Thoracic aorta (tissue), 2 donors: ENCODE measurements around the gene SSC4D. TPM values are rescaled to one million over a fixed set of nuclear protein-coding genes. Genes with fewer than 3 reads are reported as not detected.
A peak's percentile ranks its signal among the peaks of the same experiment; 100 is the strongest.
"Not testable (repeated sequence)": the region's sequence is repeated elsewhere in the genome, so short reads cannot be mapped to it uniquely, and the experiment has no call there.

Source experiments
- ATAC-seq: fragments of 150-250 bp; one replicate; pipeline ENCODE4 v1.8.0; 2017; ENCODE audit warnings: low read depth; ENCODE audit not compliant: insufficient number of reproducible peaks, low FRiP score
- DNase-seq: peaks from one replicate; pipeline ENCODE4 v3.0.0-alpha.2; 2020; ENCODE audit warnings: low spot score
- H3K27ac ChIP-seq, 2 donors: fragments of 200-600 bp; sonication (generic); 1 replicate in 1 of 2; 2 replicates in 1 of 2; pipeline ENCODE4 v1.5.1; 2016; ENCODE audit warnings: mild to moderate bottlenecking in 2 of 2, moderate library complexity in 2 of 2
- H3K27me3 ChIP-seq: fragments of 200-600 bp; sonication (generic); replicated peaks from 2 replicates; pipeline ENCODE4 v1.6.0; 2016; ENCODE audit warnings: mild to moderate bottlenecking; ENCODE audit not compliant: insufficient read depth
- H3K36me3 ChIP-seq: fragments of 200-600 bp; sonication (generic); one replicate; pipeline ENCODE4 v1.5.1; 2016
- H3K4me1 ChIP-seq, 2 donors: fragments of 200-600 bp; sonication (generic); 1 replicate in 1 of 2; 2 replicates in 1 of 2; pipeline versions ENCODE4 v1.5.1 to v1.6.0; 2016; ENCODE audit warnings: low read depth in 2 of 2, mild to moderate bottlenecking in 1 of 2; ENCODE audit not compliant: control insufficient read depth in 1 of 2
- H3K4me3 ChIP-seq: fragments of 200-600 bp; sonication (generic); 2 replicates; pipeline ENCODE4 v1.5.1; 2016; ENCODE audit warnings: mild to moderate bottlenecking
- H3K9me3 ChIP-seq: fragments of 200-600 bp; sonication (generic); 2 replicates; pipeline ENCODE4 v1.5.1; 2016
- total RNA-seq, 2 donors: library from RNA; depleted of rRNA; stranded (reverse); fragments of >200 nt; gene quantifications; one replicate each; pipeline versions ENCODE4 v1.1.0 to v1.2.3, GENCODE V29; 2016
- TF ChIP-seq, protein P1 (sequence below): fragments of 200-600 bp; sonication (generic); IDR thresholded peaks from one replicate; pipeline ENCODE4 v1.5.1; 2019; ENCODE audit warnings: antibody characterized with exemption

SSC4D gene
- total RNA-seq, 2 donors from 2014 or later = 1.5 to 3.2 TPM

DNA sequence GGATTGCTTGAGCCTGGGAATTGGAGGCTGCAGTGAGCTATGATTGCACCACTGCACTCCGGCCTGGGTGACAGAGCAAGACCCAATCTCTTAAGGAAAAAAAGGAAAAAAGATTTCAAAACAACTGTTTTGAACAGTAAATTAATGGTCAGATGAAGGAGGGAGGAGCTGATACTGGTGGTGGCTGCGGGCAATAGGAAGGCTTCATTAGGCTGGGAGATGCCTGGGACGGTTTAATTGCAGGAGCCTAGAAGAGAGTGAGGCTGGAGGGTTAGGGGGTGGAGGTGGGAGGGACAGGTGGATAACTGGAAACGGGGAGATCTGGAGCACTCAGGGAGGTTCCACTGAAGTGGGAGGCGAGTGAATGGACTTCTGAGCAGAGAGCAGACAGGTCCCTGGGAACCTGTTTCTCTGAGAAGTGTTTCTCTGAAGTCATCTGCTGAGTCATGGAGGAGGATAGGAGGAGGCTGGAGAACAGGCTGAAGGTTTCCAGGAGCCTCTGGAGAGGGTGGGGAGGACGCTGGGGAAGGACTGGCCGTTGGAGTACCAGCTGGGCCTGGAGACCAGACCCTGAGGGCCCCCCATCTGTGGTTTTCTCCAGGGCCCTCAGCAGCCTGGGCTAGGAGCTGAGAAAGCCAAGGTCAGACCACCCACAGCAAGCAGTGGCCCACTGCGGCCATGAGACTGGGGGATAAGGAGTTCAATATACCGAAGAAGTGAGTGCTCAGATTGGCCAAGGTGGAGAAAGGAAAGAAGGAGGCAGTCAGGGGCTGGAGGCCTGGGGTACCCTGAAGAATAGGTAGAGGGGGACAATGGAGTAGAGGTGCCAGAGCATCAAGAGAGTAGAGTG is 36.3 kb downstream of the SSC4D start:
- no peak for ATAC-seq
- H3K4me3 ChIP-seq = no peak overlapping the region
- no peaks in the 10 kb centered on the region for H3K9me3 ChIP-seq
- H3K4me1 ChIP-seq = peaks cover 0 to 23% of the 10 kb centered on the region in 2 donors
- no peak overlapping the region for H3K27ac ChIP-seq
- TF ChIP-seq, protein P1, sequence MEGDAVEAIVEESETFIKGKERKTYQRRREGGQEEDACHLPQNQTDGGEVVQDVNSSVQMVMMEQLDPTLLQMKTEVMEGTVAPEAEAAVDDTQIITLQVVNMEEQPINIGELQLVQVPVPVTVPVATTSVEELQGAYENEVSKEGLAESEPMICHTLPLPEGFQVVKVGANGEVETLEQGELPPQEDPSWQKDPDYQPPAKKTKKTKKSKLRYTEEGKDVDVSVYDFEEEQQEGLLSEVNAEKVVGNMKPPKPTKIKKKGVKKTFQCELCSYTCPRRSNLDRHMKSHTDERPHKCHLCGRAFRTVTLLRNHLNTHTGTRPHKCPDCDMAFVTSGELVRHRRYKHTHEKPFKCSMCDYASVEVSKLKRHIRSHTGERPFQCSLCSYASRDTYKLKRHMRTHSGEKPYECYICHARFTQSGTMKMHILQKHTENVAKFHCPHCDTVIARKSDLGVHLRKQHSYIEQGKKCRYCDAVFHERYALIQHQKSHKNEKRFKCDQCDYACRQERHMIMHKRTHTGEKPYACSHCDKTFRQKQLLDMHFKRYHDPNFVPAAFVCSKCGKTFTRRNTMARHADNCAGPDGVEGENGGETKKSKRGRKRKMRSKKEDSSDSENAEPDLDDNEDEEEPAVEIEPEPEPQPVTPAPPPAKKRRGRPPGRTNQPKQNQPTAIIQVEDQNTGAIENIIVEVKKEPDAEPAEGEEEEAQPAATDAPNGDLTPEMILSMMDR = no peak
- H3K36me3 ChIP-seq = no peaks in the 10 kb centered on the region
- no peaks in the 10 kb centered on the region for H3K27me3 ChIP-seq
- no peak for DNase-seq

DNA sequence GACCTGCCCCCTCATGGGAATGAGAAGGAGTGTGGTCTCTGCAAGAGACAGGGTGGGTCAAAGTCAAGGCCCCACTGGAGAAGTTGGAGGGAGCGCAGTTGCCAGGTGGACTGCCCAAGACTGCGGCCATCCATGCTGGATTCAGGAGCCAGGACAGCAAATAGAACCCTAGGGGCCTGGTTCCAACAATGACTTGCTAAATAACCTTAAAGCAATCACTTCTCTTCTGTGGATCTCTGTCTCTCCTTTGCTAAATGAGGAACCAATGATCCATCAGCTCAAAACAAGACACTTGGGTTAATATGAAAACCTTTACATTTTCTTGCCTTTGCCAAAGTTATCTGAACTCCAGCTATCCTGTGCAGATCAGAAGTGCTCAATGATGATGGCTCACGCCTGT is 38.1 kb downstream of the SSC4D start:
- peaks cover 0 to 10% of the 10 kb centered on the region in 2 donors for H3K4me1 ChIP-seq
- no peak overlapping the region for H3K27ac ChIP-seq
- no peaks in the 10 kb centered on the region for H3K27me3 ChIP-seq
- no peak for ATAC-seq
- no peak for DNase-seq
- H3K9me3 ChIP-seq = no peaks in the 10 kb centered on the region
- H3K4me3 ChIP-seq = no peak overlapping the region
- H3K36me3 ChIP-seq = no peaks in the 10 kb centered on the region
- TF ChIP-seq, protein P1 = no peak

DNA sequence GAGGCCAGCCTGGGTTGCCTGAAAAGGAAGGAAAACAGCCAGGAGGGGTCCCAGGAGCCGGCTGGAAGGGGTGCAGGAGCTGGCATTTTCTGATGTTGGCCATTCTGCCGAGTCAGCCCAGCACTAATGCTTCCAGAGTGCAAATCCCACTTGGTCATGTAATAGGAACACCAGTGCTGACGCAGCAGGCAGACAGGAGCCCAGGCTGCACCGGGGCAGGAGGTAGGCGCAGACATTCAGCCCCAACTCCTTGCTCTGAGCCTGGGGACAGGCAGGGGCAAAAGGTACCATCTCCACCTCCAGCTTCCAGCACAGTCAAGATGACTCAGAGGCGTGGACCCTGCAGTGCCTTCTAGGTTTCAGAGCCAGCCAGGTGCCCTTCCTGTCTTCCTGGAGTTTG is 40.5 kb downstream of the SSC4D start:
- DNase-seq (no peak), ATAC-seq (no peak)
- Histone ChIP-seq H3K36me3 (no peaks in the 10 kb centered on the region), H3K4me1 (peaks cover 12 to 31% of the 10 kb centered on the region in 2 donors), H3K9me3 (no peaks in the 10 kb centered on the region), H3K4me3 (no peak overlapping the region), H3K27ac (no peak overlapping the region), H3K27me3 (no peaks in the 10 kb centered on the region)
- TF ChIP-seq, protein P1 = no peak

DNA sequence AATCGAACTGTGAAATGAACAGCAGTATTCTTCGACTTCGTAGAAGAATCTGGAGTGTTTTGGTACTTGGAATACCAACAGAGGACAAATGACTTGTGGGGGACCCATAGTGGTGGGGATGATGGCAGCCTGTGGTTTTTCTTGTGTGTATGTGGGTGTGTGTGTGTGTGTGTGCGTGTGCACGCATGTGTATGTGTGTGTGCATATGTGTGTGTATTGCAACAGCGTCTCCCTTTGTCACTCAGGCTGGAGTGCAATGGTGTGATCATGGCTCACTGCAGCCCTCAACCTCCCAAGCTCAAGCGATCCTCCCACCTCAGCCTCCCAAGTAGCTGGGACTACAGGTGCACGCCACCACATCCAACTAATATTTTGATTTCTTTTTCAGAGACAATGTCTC is 41.3 kb downstream of the SSC4D start:
- TF ChIP-seq, protein P1 = no peak

DNA sequence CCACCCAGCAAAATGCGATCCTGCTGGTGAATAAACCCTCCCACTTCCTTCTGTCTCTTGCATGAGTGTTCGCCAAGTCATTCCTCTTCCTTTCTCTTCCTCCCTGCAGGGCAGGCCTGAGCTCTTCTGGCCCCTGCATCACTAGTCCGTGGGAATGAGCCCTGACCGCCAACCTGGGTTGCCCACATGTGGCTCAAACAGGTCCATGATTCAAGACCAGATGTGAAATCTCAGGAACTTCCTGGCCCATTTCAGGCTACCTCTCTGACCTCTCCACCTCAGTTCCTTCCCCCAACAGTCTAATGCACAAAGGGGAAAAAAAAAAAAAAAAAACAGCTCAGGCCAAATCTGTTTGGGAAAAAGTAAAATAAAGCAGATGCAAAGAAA is 45.3 kb downstream of the SSC4D start:
- no peaks in the 10 kb centered on the region for H3K27me3 ChIP-seq
- DNase-seq (no peak), ATAC-seq (no peak)
- peak overlapping the region; percentile 59 for H3K4me3 ChIP-seq
- H3K9me3 ChIP-seq = no peaks in the 10 kb centered on the region
- TF ChIP-seq, protein P1 = no peak
- H3K27ac ChIP-seq = peak overlapping the region; percentile 87 to 88
- peaks cover 18 to 30% of the 10 kb centered on the region in 2 donors for H3K4me1 ChIP-seq
- H3K36me3 ChIP-seq = no peaks in the 10 kb centered on the region

More for the DNA sequence above, 41.3 kb downstream of the SSC4D start:
- Histone ChIP-seq H3K27me3 (no peaks in the 10 kb centered on the region), H3K36me3 (no peaks in the 10 kb centered on the region), H3K9me3 (no peaks in the 10 kb centered on the region), H3K4me1 (peaks cover 12 to 27% of the 10 kb centered on the region in 2 donors), H3K4me3 (no peak overlapping the region), H3K27ac (no peak overlapping the region)
- ATAC-seq (no peak), DNase-seq (no peak)

DNA sequence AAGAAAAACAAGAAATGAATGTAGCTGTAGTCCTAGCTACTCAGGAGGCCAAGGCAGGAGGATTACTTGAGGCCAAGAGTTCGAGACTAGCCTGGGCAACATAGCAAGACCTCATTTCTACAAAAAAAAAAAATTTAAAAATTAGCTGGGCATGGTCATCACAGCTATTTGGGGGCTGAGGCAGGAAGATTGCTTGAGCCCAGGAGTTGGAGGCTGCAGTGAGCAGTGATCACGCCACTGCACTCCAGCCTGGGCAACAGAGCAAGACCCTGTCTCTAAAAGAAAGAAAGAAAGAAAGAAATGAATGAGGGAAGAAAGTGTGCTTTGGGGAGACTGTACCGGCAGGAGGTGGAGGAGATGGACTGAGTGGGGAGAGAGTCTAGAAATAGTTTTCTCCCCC is 45.7 kb downstream of the SSC4D start:
- H3K27ac ChIP-seq = peak overlapping the region; percentile 87 to 88
- not testable (repeated sequence) for H3K9me3 ChIP-seq, H3K27me3 ChIP-seq, DNase-seq, H3K36me3 ChIP-seq, H3K4me3 ChIP-seq, ATAC-seq
- peaks cover 18 to 30% of the 10 kb centered on the region in 2 donors for H3K4me1 ChIP-seq
